Loucy (cell line): ENCODE data around the gene PHOSPHO2.

Source experiments
- EZH2phosphoT487 ChIP-seq: fragments of 200-600 bp; IDR thresholded peaks from 2 replicates; pipeline ENCODE4 v1.6.1; 2018; ENCODE audit warnings: antibody characterized with exemption, mild to moderate bottlenecking, moderate library complexity, borderline replicate concordance
- TF ChIP-seq, protein P1 (sequence below): fragments of 200-600 bp; sonication (generic); conservative IDR thresholded peaks from 2 replicates; pipeline ENCODE4 v1.5.1; 2014; ENCODE audit warnings: mild to moderate bottlenecking, antibody characterized with exemption, low read length

- TF ChIP-seq, protein P1, sequence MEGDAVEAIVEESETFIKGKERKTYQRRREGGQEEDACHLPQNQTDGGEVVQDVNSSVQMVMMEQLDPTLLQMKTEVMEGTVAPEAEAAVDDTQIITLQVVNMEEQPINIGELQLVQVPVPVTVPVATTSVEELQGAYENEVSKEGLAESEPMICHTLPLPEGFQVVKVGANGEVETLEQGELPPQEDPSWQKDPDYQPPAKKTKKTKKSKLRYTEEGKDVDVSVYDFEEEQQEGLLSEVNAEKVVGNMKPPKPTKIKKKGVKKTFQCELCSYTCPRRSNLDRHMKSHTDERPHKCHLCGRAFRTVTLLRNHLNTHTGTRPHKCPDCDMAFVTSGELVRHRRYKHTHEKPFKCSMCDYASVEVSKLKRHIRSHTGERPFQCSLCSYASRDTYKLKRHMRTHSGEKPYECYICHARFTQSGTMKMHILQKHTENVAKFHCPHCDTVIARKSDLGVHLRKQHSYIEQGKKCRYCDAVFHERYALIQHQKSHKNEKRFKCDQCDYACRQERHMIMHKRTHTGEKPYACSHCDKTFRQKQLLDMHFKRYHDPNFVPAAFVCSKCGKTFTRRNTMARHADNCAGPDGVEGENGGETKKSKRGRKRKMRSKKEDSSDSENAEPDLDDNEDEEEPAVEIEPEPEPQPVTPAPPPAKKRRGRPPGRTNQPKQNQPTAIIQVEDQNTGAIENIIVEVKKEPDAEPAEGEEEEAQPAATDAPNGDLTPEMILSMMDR, result no peak
- TF ChIP-seq EZH2phosphoT487, result no peak
These were observed 44.4 kb downstream of the PHOSPHO2 start for GRCh38 chr2:169738566-169739229.
